HEK293 (cell line): ENCODE data around the gene GPS1.

Experiments used
- CTCF ChIA-PET: fragments of 350-600 bp; formaldehyde crosslinking; extraction: SDS; loops from one replicate; lab custom pipeline; 2021; ENCODE audit warnings: antibody characterized with exemption; lab: Yijun Ruan, JAX
- POLR2A ChIA-PET: fragments of 300-600 bp; formaldehyde crosslinking; extraction: SDS; loops from one replicate; lab custom pipeline; 2020; ENCODE audit warnings: antibody characterized with exemption, inconsistent platforms; lab: Yijun Ruan, JAX
- H3K27ac ChIP-seq: fragments of 200-500 bp; sonication (Bioruptor generic); 2 replicates; pipeline ENCODE4 v1.5.1; 2014; ENCODE audit warnings: low read depth, low read length, control low read depth, inconsistent platforms; ENCODE audit errors: extremely low read depth
- H3K36me3 ChIP-seq, 2 experiments: fragments of 200-500 bp in 1 of 2; sonication (Bioruptor generic) in 1 of 2; 1 replicate in 1 of 2; 2 replicates in 1 of 2; pipeline ENCODE4 v1.5.1; 2014 to 2017; ENCODE audit warnings: inconsistent platforms in 2 of 2, low read length in 2 of 2; ENCODE audit not compliant: control insufficient read depth in 2 of 2, insufficient read depth in 1 of 2
- H3K4me1 ChIP-seq: fragments of 200-500 bp; sonication (Bioruptor generic); 2 replicates; pipeline ENCODE4 v1.5.1; 2014; ENCODE audit warnings: mild to moderate bottlenecking, low read length, inconsistent platforms; ENCODE audit not compliant: control insufficient read depth, insufficient read depth
- H3K4me3 ChIP-seq: 2 replicates; pipeline ENCODE4 v1.5.1; 2011; ENCODE audit warnings: low read depth, mild to moderate bottlenecking, control low read depth, low read length, moderate library complexity
- H3K9me3 ChIP-seq: fragments of 200-500 bp; sonication (Bioruptor generic); 2 replicates; pipeline ENCODE4 v1.5.1; 2014; ENCODE audit warnings: low read depth, low read length, inconsistent platforms; ENCODE audit not compliant: control insufficient read depth, insufficient read depth
- GLI2 ChIP-seq: fragments of 450-650 bp; formaldehyde crosslinking; IDR thresholded peaks from 2 replicates; pipeline ENCODE4; 2017; ENCODE audit warnings: missing biosample characterization, missing genetic modification characterization, low read depth, borderline replicate concordance
- GLIS1 ChIP-seq: fragments of 450-650 bp; formaldehyde crosslinking; IDR thresholded peaks from 2 replicates; pipeline ENCODE4 v1.5.1; 2016; ENCODE audit warnings: missing biosample characterization, missing genetic modification characterization
- GLIS2 ChIP-seq: fragments of 450-650 bp; formaldehyde crosslinking; IDR thresholded peaks from 2 replicates; pipeline ENCODE4 v1.5.1; 2016; ENCODE audit warnings: missing biosample characterization, missing genetic modification characterization
- MEIS1 ChIP-seq: sonication (generic); formaldehyde crosslinking; IDR thresholded peaks from 2 replicates; pipeline ENCODE4 v1.8.1; 2022; ENCODE audit warnings: missing genetic modification reagents, mild to moderate bottlenecking, borderline replicate concordance
- OVOL3 ChIP-seq: fragments of 450-650 bp; formaldehyde crosslinking; IDR thresholded peaks from 2 replicates; pipeline ENCODE4 v1.5.1; 2016; ENCODE audit warnings: missing biosample characterization, missing genetic modification characterization
- ZEB2 ChIP-seq: fragments of 450-650 bp; formaldehyde crosslinking; IDR thresholded peaks from 2 replicates; pipeline ENCODE4 v1.5.1; 2016; ENCODE audit warnings: missing biosample characterization, missing genetic modification characterization
- ZFP41 ChIP-seq: fragments of 450-650 bp; formaldehyde crosslinking; IDR thresholded peaks from 2 replicates; pipeline ENCODE4 v1.5.1; 2016; ENCODE audit warnings: missing biosample characterization, missing genetic modification characterization, borderline replicate concordance
- ZNF23 ChIP-seq: fragments of 450-650 bp; formaldehyde crosslinking; IDR thresholded peaks from 2 replicates; pipeline ENCODE4 v1.5.1; 2016; ENCODE audit warnings: missing biosample characterization, missing genetic modification characterization, borderline replicate concordance
- ZNF24 ChIP-seq: fragments of 450-650 bp; formaldehyde crosslinking; IDR thresholded peaks from 2 replicates; pipeline ENCODE4 v1.5.1; 2016; ENCODE audit warnings: missing biosample characterization, missing genetic modification characterization
- ZNF514 ChIP-seq: fragments of 450-650 bp; formaldehyde crosslinking; IDR thresholded peaks from 2 replicates; pipeline ENCODE4 v1.5.1; 2016; ENCODE audit warnings: missing biosample characterization, missing genetic modification characterization
- ZNF654 ChIP-seq: fragments of 450-650 bp; formaldehyde crosslinking; IDR thresholded peaks from 2 replicates; pipeline ENCODE4 v1.5.1; 2016; ENCODE audit warnings: low read depth, missing biosample characterization, missing genetic modification characterization
- ZNF776 ChIP-seq: fragments of 450-650 bp; formaldehyde crosslinking; IDR thresholded peaks from 2 replicates; pipeline ENCODE4 v1.5.0; 2017; ENCODE audit warnings: missing biosample characterization, missing genetic modification characterization, borderline replicate concordance
- ZNF785 ChIP-seq: fragments of 450-650 bp; formaldehyde crosslinking; IDR thresholded peaks from 2 replicates; pipeline ENCODE4 v1.5.1; 2016; ENCODE audit warnings: missing biosample characterization, missing genetic modification characterization
- TF ChIP-seq, protein P1 (sequence below): fragments of 450-650 bp; formaldehyde crosslinking; IDR thresholded peaks from 2 replicates; pipeline ENCODE4 v1.5.1; 2017; ENCODE audit warnings: missing biosample characterization, mild to moderate bottlenecking, missing genetic modification characterization, moderate library complexity
- TF ChIP-seq, protein P2 (sequence below): fragments of 450-650 bp; formaldehyde crosslinking; IDR thresholded peaks from 2 replicates; pipeline ENCODE4 v1.5.1; 2016; ENCODE audit warnings: missing biosample characterization, missing genetic modification characterization
- TF ChIP-seq, protein P3 (sequence below): fragments of 450-650 bp; formaldehyde crosslinking; IDR thresholded peaks from 2 replicates; pipeline ENCODE4 v1.5.1; 2016; ENCODE audit warnings: missing biosample characterization, missing genetic modification characterization, borderline replicate concordance
- TF ChIP-seq, protein P4 (sequence below): fragments of 450-650 bp; formaldehyde crosslinking; IDR thresholded peaks from 2 replicates; pipeline ENCODE4 v1.5.1; 2017; ENCODE audit warnings: missing biosample characterization, missing genetic modification characterization
- TF ChIP-seq, protein P5 (sequence below): fragments of 450-650 bp; formaldehyde crosslinking; IDR thresholded peaks from 2 replicates; pipeline ENCODE4 v1.5.0; 2017; ENCODE audit warnings: missing biosample characterization, missing genetic modification characterization, borderline replicate concordance

The GPS1 gene

DNA sequence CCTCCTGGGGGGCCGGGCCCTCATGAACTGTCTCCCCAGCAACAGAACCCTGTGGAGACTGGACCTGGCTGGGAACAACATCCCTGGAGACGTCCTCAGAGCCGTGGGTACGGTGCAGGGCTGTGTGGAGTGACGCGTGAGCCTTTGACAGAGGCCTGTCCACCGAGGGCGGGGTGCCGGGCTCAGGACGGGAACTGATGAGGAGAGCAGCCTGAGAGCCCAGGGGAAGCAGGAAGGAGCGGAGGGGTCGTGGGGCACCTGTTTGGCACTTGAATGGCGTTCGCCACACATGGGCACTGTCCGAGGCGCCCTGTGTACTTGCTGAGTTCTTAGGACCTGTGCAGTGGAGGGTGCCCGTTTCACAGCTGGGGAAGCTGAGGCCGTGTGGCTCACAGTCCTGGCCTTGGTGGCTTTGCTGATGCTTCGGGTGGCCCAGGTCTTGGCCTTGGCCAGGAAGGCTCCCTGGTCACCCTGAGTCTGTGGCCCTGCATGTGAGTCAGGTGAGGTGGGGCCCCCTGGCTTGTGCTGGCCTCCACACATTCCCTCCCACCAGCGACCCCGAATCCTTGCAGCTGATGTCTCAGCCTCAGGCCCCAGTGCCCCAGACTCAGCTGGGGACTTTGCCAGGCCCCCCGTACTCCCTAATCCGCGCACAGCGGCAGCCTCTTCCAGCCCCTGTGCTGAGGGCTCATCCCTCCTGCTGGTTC, 26.1 kb upstream of the GPS1 start:
- H3K4me3 ChIP-seq: no peak overlapping the region
- no peaks in the 10 kb centered on the region for H3K9me3 ChIP-seq
- no peak overlapping the region for H3K27ac ChIP-seq
- TF ChIP-seq ZNF654 (tag by site-specific recombination) (no peak), GLIS1 (tag by site-specific recombination) (peak; percentile 61; the same call in 1 of the 2 replicates), ZNF776 (no peak), GLIS2 (0 out of 2 replicates have a peak, but pooled peaks have one; percentile 34), ZFP41 (tag by site-specific recombination) (no peak)
- TF ChIP-seq, protein P1, sequence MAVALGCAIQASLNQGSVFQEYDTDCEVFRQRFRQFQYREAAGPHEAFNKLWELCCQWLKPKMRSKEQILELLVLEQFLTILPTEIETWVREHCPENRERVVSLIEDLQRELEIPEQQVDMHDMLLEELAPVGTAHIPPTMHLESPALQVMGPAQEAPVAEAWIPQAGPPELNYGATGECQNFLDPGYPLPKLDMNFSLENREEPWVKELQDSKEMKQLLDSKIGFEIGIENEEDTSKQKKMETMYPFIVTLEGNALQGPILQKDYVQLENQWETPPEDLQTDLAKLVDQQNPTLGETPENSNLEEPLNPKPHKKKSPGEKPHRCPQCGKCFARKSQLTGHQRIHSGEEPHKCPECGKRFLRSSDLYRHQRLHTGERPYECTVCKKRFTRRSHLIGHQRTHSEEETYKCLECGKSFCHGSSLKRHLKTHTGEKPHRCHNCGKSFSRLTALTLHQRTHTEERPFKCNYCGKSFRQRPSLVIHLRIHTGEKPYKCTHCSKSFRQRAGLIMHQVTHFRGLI (tag by site-specific recombination): no peak
- TF ChIP-seq, all 188 proteins: peak for 2
- ChIA-PET CTCF (interaction anchor here (0.6 to 2.5 kb wide), 7 partner anchors 16 to 163 kb away, joined by 3 to 10 read pairs (median 4); no protein-coding TSS in a partner anchor), POLR2A (interaction anchor here (0.6 to 2.0 kb wide), 3 partner anchors 12 to 425 kb away, joined by 3 to 8 read pairs (median 3); partner anchors contain the start of genes CYBC1 and DCXR)
- Histone ChIP-seq H3K4me1 (peaks cover 11% of the 10 kb centered on the region), H3K36me3 (peaks cover 0 to 54% of the 10 kb centered on the region in 2 experiments; a peak in 2 of 3 replicates)

DNA sequence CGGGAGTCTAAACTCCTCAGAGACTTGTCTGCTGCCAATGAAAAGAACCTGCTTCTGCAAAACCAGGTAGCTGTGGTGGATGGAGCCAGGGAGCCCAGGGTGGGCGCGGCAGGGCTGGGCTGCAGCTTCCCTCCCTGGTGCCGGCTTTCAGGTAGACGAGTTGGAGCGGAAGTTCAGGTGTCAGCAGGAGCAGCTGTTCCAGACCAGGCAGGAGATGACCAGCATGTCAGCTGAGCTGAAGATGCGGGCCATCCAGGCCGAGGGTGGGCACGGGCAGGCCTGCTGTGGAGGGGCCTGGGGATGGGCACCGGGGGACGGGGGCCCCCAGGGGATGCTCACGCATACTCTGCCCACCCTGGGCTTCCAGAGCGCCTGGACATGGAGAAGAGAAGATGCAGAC, 23.5 kb upstream of the GPS1 start:
- TF ChIP-seq OVOL3 (tag by site-specific recombination) (no peak), GLI2 (tag by site-specific recombination) (no peak), ZNF24 (no peak)
- Histone ChIP-seq H3K36me3 (peaks cover 0 to 64% of the 10 kb centered on the region in 2 experiments; a peak in 2 of 3 replicates), H3K27ac (no peak overlapping the region), H3K9me3 (no peaks in the 10 kb centered on the region), H3K4me1 (peaks cover 11% of the 10 kb centered on the region), H3K4me3 (no peak overlapping the region)
- CTCF ChIA-PET: interaction anchor here (0.7 to 3.3 kb wide), 8 partner anchors 8 to 161 kb away, joined by 3 to 35 read pairs (median 4); partner anchors contain the start of genes DCXR and PYCR1
- POLR2A ChIA-PET: interaction anchor here (0.7 to 2.3 kb wide), 6 partner anchors 9 to 318 kb away, joined by 3 to 13 read pairs (median 4); partner anchors contain the start of gene DCXR

DNA sequence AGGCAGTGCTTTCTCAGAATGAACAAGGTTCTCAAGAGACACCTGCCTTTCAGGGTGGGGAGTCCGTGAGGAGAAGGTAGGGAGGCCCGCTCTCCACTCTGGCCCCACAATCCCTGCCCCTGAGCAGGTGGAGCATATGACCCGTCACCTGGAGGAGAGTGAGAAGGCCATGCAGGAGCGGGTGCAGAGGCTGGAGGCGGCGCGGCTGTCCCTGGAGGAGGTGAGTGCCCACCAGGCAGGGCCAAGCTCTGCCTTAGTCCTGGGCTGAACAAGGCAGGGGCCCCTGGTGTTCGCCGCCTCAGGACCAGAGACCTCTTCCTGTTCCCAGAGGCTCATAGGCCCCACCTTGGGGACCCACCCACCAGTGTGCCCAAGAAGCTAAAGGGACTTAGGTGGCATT, 22.7 kb upstream of the GPS1 start:
- no peaks in the 10 kb centered on the region for H3K9me3 ChIP-seq
- POLR2A ChIA-PET: interaction anchor here (1.1 to 6.0 kb wide), 8 partner anchors 7 to 162 kb away, joined by 4 to 56 read pairs (median 12); partner anchors contain the start of genes CENPX, DCXR, GPS1 and LRRC45
- H3K4me3 ChIP-seq: no peak overlapping the region
- peaks cover 0 to 69% of the 10 kb centered on the region in 2 experiments; a peak in 2 of 3 replicates for H3K36me3 ChIP-seq
- H3K27ac ChIP-seq: no peak overlapping the region
- CTCF ChIA-PET: interaction anchor here (0.7 to 3.6 kb wide), 11 partner anchors 8 to 345 kb away, joined by 3 to 35 read pairs (median 5); partner anchors contain the start of genes CENPX, DCXR, LRRC45 and PYCR1
- peaks cover 8% of the 10 kb centered on the region for H3K4me1 ChIP-seq
- TF ChIP-seq ZNF514 (tag by site-specific recombination): no peak
- TF ChIP-seq ZEB2 (tag by site-specific recombination): no peak
- TF ChIP-seq OVOL3 (tag by site-specific recombination): no peak
- no peak for TF ChIP-seq MEIS1 (CRISPR knock-in tag)
- TF ChIP-seq, protein P2, sequence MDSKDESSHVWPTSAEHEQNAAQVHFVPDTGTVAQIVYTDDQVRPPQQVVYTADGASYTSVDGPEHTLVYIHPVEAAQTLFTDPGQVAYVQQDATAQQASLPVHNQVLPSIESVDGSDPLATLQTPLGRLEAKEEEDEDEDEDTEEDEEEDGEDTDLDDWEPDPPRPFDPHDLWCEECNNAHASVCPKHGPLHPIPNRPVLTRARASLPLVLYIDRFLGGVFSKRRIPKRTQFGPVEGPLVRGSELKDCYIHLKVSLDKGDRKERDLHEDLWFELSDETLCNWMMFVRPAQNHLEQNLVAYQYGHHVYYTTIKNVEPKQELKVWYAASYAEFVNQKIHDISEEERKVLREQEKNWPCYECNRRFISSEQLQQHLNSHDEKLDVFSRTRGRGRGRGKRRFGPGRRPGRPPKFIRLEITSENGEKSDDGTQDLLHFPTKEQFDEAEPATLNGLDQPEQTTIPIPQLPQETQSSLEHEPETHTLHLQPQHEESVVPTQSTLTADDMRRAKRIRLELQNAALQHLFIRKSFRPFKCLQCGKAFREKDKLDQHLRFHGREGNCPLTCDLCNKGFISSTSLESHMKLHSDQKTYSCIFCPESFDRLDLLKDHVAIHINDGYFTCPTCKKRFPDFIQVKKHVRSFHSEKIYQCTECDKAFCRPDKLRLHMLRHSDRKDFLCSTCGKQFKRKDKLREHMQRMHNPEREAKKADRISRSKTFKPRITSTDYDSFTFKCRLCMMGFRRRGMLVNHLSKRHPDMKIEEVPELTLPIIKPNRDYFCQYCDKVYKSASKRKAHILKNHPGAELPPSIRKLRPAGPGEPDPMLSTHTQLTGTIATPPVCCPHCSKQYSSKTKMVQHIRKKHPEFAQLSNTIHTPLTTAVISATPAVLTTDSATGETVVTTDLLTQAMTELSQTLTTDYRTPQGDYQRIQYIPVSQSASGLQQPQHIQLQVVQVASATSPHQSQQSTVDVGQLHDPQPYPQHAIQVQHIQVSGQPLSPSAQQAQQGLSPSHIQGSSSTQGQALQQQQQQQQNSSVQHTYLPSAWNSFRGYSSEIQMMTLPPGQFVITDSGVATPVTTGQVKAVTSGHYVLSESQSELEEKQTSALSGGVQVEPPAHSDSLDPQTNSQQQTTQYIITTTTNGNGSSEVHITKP (tag by site-specific recombination): no peak
- TF ChIP-seq, protein P3, sequence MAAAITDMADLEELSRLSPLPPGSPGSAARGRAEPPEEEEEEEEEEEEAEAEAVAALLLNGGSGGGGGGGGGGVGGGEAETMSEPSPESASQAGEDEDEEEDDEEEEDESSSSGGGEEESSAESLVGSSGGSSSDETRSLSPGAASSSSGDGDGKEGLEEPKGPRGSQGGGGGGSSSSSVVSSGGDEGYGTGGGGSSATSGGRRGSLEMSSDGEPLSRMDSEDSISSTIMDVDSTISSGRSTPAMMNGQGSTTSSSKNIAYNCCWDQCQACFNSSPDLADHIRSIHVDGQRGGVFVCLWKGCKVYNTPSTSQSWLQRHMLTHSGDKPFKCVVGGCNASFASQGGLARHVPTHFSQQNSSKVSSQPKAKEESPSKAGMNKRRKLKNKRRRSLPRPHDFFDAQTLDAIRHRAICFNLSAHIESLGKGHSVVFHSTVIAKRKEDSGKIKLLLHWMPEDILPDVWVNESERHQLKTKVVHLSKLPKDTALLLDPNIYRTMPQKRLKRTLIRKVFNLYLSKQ (tag by site-specific recombination): no peak
- TF ChIP-seq ZNF785: no peak
- TF ChIP-seq, protein P4, sequence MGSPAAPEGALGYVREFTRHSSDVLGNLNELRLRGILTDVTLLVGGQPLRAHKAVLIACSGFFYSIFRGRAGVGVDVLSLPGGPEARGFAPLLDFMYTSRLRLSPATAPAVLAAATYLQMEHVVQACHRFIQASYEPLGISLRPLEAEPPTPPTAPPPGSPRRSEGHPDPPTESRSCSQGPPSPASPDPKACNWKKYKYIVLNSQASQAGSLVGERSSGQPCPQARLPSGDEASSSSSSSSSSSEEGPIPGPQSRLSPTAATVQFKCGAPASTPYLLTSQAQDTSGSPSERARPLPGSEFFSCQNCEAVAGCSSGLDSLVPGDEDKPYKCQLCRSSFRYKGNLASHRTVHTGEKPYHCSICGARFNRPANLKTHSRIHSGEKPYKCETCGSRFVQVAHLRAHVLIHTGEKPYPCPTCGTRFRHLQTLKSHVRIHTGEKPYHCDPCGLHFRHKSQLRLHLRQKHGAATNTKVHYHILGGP (tag by site-specific recombination): no peak
- no peak for TF ChIP-seq ZNF23 (tag by site-specific recombination)
- TF ChIP-seq, protein P5, sequence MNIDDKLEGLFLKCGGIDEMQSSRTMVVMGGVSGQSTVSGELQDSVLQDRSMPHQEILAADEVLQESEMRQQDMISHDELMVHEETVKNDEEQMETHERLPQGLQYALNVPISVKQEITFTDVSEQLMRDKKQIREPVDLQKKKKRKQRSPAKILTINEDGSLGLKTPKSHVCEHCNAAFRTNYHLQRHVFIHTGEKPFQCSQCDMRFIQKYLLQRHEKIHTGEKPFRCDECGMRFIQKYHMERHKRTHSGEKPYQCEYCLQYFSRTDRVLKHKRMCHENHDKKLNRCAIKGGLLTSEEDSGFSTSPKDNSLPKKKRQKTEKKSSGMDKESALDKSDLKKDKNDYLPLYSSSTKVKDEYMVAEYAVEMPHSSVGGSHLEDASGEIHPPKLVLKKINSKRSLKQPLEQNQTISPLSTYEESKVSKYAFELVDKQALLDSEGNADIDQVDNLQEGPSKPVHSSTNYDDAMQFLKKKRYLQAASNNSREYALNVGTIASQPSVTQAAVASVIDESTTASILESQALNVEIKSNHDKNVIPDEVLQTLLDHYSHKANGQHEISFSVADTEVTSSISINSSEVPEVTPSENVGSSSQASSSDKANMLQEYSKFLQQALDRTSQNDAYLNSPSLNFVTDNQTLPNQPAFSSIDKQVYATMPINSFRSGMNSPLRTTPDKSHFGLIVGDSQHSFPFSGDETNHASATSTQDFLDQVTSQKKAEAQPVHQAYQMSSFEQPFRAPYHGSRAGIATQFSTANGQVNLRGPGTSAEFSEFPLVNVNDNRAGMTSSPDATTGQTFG (tag by site-specific recombination): no peak
